A549 treated with RU486 at 1 μM for 4 hours (cell line): ENCODE measurements around the gene C1orf35. TPM values are rescaled to one million over a fixed set of nuclear protein-coding genes. Genes with fewer than 3 reads are reported as not detected.

ENCODE experiments used
- total RNA-seq: library from RNA; stranded (reverse); fragments of 200-300 nt; extraction: Qiagen RNA extraction; gene quantifications from 5 replicates; pipeline ENCODE4 v1.2.3, GENCODE V29; 2022; ENCODE audit warnings: low read depth

C1orf35 gene
- 30.6 to 42.2 TPM (median 39.5 TPM) in 5 replicates for total RNA-seq

DNA sequence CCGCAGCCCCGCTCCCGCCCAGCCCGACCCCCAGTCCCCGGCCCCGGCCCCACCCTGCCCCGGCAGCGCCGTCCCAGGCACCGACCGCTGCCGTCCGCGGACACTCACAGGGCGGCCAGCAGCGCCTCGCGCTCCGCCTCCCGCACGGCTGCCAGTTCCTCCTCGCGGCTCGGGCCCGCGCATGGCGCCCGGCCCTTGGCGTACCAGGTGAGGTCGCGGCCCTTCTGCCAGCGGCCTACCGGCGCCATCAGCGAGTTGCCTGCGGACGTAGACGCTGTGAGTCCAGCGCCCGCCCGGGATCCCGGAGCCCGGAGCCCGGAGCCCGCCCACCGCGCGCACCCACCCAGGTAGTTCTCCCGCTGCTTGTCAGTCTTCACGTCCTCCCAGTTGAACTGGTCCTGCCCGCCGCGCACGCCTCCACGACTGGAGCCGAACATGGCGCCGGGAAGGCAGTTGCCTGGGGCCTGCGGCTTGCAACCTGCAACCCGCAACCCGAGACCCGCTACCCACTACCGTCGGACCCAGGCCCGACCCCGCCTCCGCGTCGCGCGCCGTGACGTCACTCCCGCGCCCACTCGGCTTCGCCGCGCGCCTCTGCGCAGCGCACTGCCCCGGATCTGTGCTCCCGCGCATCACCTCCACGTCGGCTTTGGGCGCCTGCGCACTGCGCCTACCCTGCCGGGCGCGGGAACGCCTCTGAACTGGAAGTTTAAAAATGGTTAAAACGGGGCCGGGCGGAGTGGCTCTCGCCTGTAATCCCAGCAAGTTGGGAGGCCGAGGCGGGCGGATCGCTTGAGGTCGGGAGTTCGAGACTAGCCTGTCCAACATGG is at the start of gene C1orf35:
Gene C1orf35 (minus strand): TSS at position 535 of the 830 bp plus-strand sequence. CDS start 98 bp downstream, at position 437.

GRCh38 chr1:228149406-228150119 is 46.4 kb upstream of the C1orf35 start, which contains the start of gene GJC2:
Gene GJC2, plus strand, starts transcription at chr1:228149930. Its CDS starts 7,829 bp downstream, at chr1:228157759.

GRCh38 chr1:228139931-228140723 is 37.0 kb upstream of the C1orf35 start, which contains the start of gene GUK1:
Gene GUK1, plus strand, starts transcription at chr1:228140279. Its CDS starts 24 bp downstream, at chr1:228140303.

DNA sequence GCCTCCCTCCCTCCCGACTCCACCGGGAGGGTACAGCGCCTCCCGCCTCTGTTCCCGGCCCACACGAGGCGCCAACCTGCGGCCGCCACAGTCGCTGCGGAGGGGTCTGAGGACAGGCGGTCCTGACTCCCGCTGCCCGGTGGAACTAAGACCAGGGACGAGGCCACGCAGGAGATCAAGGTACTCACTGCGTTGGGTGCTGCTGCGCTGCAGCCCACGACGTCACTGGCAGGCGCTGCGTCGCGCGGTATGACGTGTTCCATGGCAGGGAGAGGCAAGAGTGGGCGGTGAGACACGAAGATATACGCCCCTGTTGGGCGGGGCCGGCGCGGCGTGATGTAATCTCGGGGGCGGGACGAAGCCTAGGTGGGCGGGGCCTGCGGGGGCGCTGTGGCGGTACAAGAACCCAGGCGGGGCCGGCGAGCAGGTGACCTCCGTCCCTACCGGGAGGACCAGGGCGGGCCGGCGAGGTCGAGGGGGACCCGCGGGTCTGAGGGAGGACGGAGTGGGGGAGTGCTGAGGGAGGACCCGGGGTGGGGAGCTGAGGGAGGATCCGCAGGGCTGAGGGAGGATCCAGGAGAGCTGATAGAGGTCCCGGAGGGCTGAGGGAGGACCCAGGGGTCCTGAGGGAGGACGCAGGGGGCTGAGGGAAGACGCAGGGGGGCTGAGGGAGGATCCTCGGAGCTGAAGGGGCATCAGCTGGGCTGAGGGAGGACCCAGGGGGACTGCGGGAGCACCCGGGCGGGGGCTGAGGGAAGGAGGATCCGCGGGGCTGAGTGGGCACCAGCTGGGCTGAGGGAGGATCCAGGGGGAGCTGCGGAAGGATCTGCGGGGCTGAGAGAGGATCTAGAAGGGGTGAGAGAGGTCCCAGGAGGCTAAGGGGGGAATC is 6.2 kb upstream of the C1orf35 start, which contains the start of gene MRPL55:
Gene MRPL55 (minus strand): TSS at position 227 of the 889 bp plus-strand sequence. CDS start 1,039 bp downstream, outside the sequence.

DNA sequence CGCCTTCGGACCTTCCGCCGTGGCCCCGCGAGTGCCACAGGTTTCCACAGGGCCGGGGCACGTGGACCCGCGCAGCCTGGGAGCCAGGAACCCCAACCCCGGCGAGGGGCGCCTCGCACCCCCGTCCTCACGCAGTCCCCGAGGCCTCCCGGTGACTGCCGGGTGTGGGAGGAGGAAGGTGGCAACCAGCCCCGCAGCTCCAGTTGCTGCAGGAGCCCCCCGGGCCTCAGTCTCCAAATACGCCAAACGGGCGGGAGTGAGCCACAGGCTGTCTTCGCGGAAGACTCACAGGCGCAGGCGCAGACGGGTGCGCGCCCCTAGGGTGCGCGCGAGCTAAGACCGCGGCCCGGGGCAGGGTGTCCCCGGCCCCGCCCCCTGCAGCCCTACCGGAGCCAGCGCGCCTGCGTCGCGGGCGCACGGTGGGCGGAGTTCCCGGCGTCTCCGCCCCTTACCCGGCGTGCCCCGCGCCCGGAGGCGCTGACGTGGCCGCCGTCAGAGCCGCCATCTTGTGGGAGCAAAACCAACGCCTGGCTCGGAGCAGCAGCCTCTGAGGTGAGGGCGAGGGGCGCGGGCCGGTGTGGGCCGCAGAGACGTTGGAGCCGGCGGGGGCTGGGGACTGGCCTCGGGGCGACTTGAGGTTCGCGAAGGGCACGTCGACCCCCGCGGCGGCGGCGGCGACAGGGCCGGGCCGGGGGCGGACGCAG is 20.8 kb downstream of the C1orf35 start, which contains the start of gene ARF1:
Gene ARF1 (plus strand): TSS at position 495 of the 704 bp plus-strand sequence. CDS start 14,407 bp downstream, outside the sequence.

Other genes starting within 250 kb of the C1orf35 start
- 5.6 to 9.6 TPM (median 8.2 TPM) in 5 replicates for gene WNT9A, start 155.4 kb downstream of the C1orf35 start, total RNA-seq
- 0.03 TPM in 1 of 5 replicates, not detected in the others for gene WNT3A, start 96.3 kb downstream of the C1orf35 start, total RNA-seq
- 353 to 455 TPM (median 439 TPM) in 5 replicates for gene ARF1, start 20.6 kb downstream of the C1orf35 start, total RNA-seq
- gene MRPL55, start 6.0 kb upstream of the C1orf35 start, total RNA-seq, result 76.6 to 89.1 TPM (median 83.1 TPM) in 5 replicates
- 113 to 156 TPM (median 145 TPM) in 5 replicates for gene GUK1, start 37.0 kb upstream of the C1orf35 start, total RNA-seq
- gene GJC2, start 46.6 kb upstream of the C1orf35 start, total RNA-seq, result 0.21 to 0.48 TPM (median 0.39 TPM) in 5 replicates
- gene IBA57, start 62.5 kb upstream of the C1orf35 start, total RNA-seq, result 2.9 to 7.5 TPM (median 5.2 TPM) in 5 replicates
- 3.0 to 6.6 TPM (median 4.4 TPM) in 5 replicates for gene OBSCN, start 104.7 kb upstream of the C1orf35 start, total RNA-seq